GM12801 (cell line): ENCODE data around the gene LIMK1.

Experiments
- CTCF ChIP-seq: IDR thresholded peaks from one replicate; pipeline ENCODE4 v1.5.1; 2011; ENCODE audit warnings: control low read depth; ENCODE audit not compliant: insufficient read length; ENCODE audit errors: extremely low read depth

Gene LIMK1

GRCh38 chr7:74051193-74051592 lies 32.4 kb upstream of the LIMK1 start:
- no peak for TF ChIP-seq CTCF

- no peak for TF ChIP-seq CTCF
Measured at GRCh38 chr7:74051629-74052410, 31.8 kb upstream of the LIMK1 start.

- TF ChIP-seq CTCF = no peak
Measured at GRCh38 chr7:74052628-74053027, 31.0 kb upstream of the LIMK1 start.

GRCh38 chr7:74053589-74054186 lies 29.9 kb upstream of the LIMK1 start:
- no peak for TF ChIP-seq CTCF

- TF ChIP-seq CTCF = no peak
Measured at GRCh38 chr7:74056096-74056915, 27.3 kb upstream of the LIMK1 start.

- TF ChIP-seq CTCF = no peak
Measured at GRCh38 chr7:74057216-74057925, 26.2 kb upstream of the LIMK1 start.

- no peak for TF ChIP-seq CTCF
Measured at GRCh38 chr7:74057987-74058386, 25.6 kb upstream of the LIMK1 start.
